ENCODE measurements around the gene PAIP2B.

PAIP2B gene

GRCh38 chr2:71226096-71226964, 573 bp downstream of the PAIP2B start (continued):
- TF ChIP-seq ZSCAN5A (tag by site-specific recombination; IDR thresholded peaks at IDR 0.05) (0 out of 2 replicates have a peak, but pooled peaks have one; percentile 46), SP7 (tag by site-specific recombination; IDR thresholded peaks at IDR 0.05) (peak; percentile 58), ZNF133 (tag by site-specific recombination; IDR thresholded peaks at IDR 0.05) (no peak), ZNF449 (tag by site-specific recombination; IDR thresholded peaks at IDR 0.05) (no peak), ZBTB11 (tag by site-specific recombination; conservative IDR thresholded peaks at IDR 0.05; ENCODE audit: low read depth) (no peak; the same call in 1 of the 2 replicates), ZSCAN4 (tag by site-specific recombination; IDR thresholded peaks at IDR 0.05) (no peak), INSM2 (tag by site-specific recombination; IDR thresholded peaks at IDR 0.05) (no peak), ZNF146 (tag by site-specific recombination; IDR thresholded peaks at IDR 0.05) (no peak), ZNF580 (tag by site-specific recombination; IDR thresholded peaks at IDR 0.05) (no peak), OVOL3 (tag by site-specific recombination; IDR thresholded peaks at IDR 0.05) (0 out of 2 replicates have a peak, but pooled peaks have one; percentile 16), ZNF394 (tag by site-specific recombination; IDR thresholded peaks at IDR 0.05; ENCODE audit: borderline replicate concordance) (no peak), ZNF354C (tag by site-specific recombination; IDR thresholded peaks at IDR 0.05; ENCODE audit: borderline replicate concordance, low read depth) (no peak), ZNF24 (tag by site-specific recombination; IDR thresholded peaks at IDR 0.05) (peak; percentile 45; the same call in 1 of the 2 replicates), ZXDB (tag by site-specific recombination; IDR thresholded peaks at IDR 0.05) (peak; percentile 50; the same call in 1 of the 2 replicates), ZNF416 (tag by site-specific recombination; IDR thresholded peaks at IDR 0.05) (no peak), ZNF704 (tag by site-specific recombination; IDR thresholded peaks at IDR 0.05) (no peak), HOXD13 (CRISPR knock-in tag; IDR thresholded peaks at IDR 0.05; ENCODE audit: borderline replicate concordance) (no peak), ZNF132 (tag by site-specific recombination; IDR thresholded peaks at IDR 0.05; ENCODE audit: borderline replicate concordance) (no peak), ZNF37A (tag by site-specific recombination; IDR thresholded peaks at IDR 0.05) (no peak), ZNF211 (tag by site-specific recombination; IDR thresholded peaks at IDR 0.05; ENCODE audit: low read depth) (no peak), BCL6B (tag by site-specific recombination; IDR thresholded peaks at IDR 0.05) (no peak), ZNF843 (tag by site-specific recombination; IDR thresholded peaks at IDR 0.05) (no peak), FEZF1 (tag by site-specific recombination; IDR thresholded peaks at IDR 0.05) (peak; percentile 93), GLI2 (tag by site-specific recombination; IDR thresholded peaks at IDR 0.05; ENCODE audit: borderline replicate concordance, low read depth) (no peak), ZNF324 (tag by site-specific recombination; IDR thresholded peaks at IDR 0.05) (no peak)

Data from HEK293 (cell line).